MM.1S (cell line): ENCODE data around the gene PARD3.
"Not testable (repeated sequence)": the region's sequence is repeated elsewhere in the genome, so short reads cannot be mapped to it uniquely, and the experiment has no call there.

Experiments
- DNase-seq: peaks from one replicate; pipeline ENCODE4 v3.0.0-alpha.2; 2015
- H2AFZ ChIP-seq: fragments of 300-600 bp; sonication (generic); 2 replicates; pipeline ENCODE4 v1.6.0; 2016; ENCODE audit warnings: antibody characterized with exemption, low read length
- H3F3A ChIP-seq: fragments of 300-600 bp; sonication (generic); 2 replicates; pipeline ENCODE4 v1.6.1; 2016; ENCODE audit warnings: mild to moderate bottlenecking, antibody characterized with exemption, low read length, moderate library complexity, mixed read lengths; ENCODE audit not compliant: insufficient read depth
- H3K27ac ChIP-seq: fragments of 300-600 bp; sonication (generic); 2 replicates; pipeline ENCODE4 v1.5.1; 2016; ENCODE audit warnings: mild to moderate bottlenecking, low read length
- H3K27me3 ChIP-seq: fragments of 300-600 bp; sonication (generic); replicated peaks from 2 replicates; pipeline ENCODE4 v1.6.0; 2016; ENCODE audit warnings: low read length; ENCODE audit not compliant: insufficient read depth
- H3K36me3 ChIP-seq: fragments of 300-600 bp; sonication (generic); replicated peaks from 2 replicates; pipeline ENCODE4 v1.6.1; 2016; ENCODE audit warnings: mild to moderate bottlenecking, low read length, mixed read lengths; ENCODE audit not compliant: insufficient read depth
- H3K4me1 ChIP-seq: fragments of 300-600 bp; sonication (generic); 2 replicates; pipeline ENCODE4 v1.6.1; 2016; ENCODE audit warnings: low read length, mixed read lengths
- H3K4me2 ChIP-seq: fragments of 300-600 bp; sonication (generic); 2 replicates; pipeline ENCODE4 v1.6.0; 2016; ENCODE audit warnings: low read depth, low read length
- H3K4me3 ChIP-seq: fragments of 300-600 bp; sonication (generic); 2 replicates; pipeline ENCODE4 v1.5.1; 2016; ENCODE audit warnings: low read length, mixed read lengths
- H3K79me2 ChIP-seq: fragments of 300-600 bp; sonication (generic); 2 replicates; pipeline ENCODE4 v1.6.1; 2016; ENCODE audit warnings: mixed run types, low read length, mixed read lengths
- H3K9ac ChIP-seq: fragments of 300-600 bp; sonication (generic); 2 replicates; pipeline ENCODE4 v1.6.1; 2016; ENCODE audit warnings: low read length, mixed read lengths
- H3K9me2 ChIP-seq: fragments of 300-600 bp; sonication (generic); replicated peaks from 2 replicates; pipeline ENCODE4 v1.6.1; 2016; ENCODE audit warnings: mild to moderate bottlenecking, low read length, mixed read lengths; ENCODE audit not compliant: insufficient read depth
- H3K9me3 ChIP-seq: fragments of 300-600 bp; sonication (generic); replicated peaks from 2 replicates; pipeline ENCODE4 v1.6.1; 2016; ENCODE audit warnings: mild to moderate bottlenecking, low read length, mixed read lengths; ENCODE audit not compliant: insufficient read depth
- H4K20me1 ChIP-seq: fragments of 300-600 bp; sonication (generic); 2 replicates; pipeline ENCODE4 v1.6.1; 2016; ENCODE audit warnings: mild to moderate bottlenecking, low read length, moderate library complexity, mixed read lengths; ENCODE audit not compliant: insufficient read depth
- CTCF ChIP-seq: fragments of 300-600 bp; sonication (generic); IDR thresholded peaks from 2 replicates; pipeline ENCODE4 v1.5.1; 2016; ENCODE audit warnings: antibody characterized with exemption, low read length, mixed read lengths
- EZH2 ChIP-seq: fragments of 300-600 bp; sonication (generic); optimal IDR thresholded peaks from 2 replicates; pipeline ENCODE3; 2017; ENCODE audit warnings: low read depth, mild to moderate bottlenecking, antibody characterized with exemption, low read length, mixed read lengths
- EZH2phosphoT487 ChIP-seq: fragments of 300-600 bp; sonication (generic); IDR thresholded peaks from 2 replicates; pipeline ENCODE4 v1.6.1; 2018; ENCODE audit warnings: antibody characterized with exemption, low read length

The PARD3 gene

GRCh38 chr10:34646331-34646730, 168.8 kb downstream of the PARD3 start:
- no peaks in the 10 kb centered on the region for H3F3A ChIP-seq
- H3K9ac ChIP-seq, result no peak overlapping the region
- H3K27ac ChIP-seq, result no peak overlapping the region
- H3K36me3 ChIP-seq, result no peaks in the 10 kb centered on the region
- H3K79me2 ChIP-seq, result peaks cover 86% of the 10 kb centered on the region
- H3K4me3 ChIP-seq, result no peak overlapping the region
- no peak overlapping the region for H3K4me2 ChIP-seq
- no peaks in the 10 kb centered on the region for H3K27me3 ChIP-seq
- no peaks in the 10 kb centered on the region for H3K4me1 ChIP-seq
- no peak for DNase-seq
- no peaks in the 10 kb centered on the region; the same call in none of the 2 replicates for H4K20me1 ChIP-seq
- TF ChIP-seq EZH2 (no peak), CTCF (no peak), EZH2phosphoT487 (no peak)
- H3K9me3 ChIP-seq, result no peaks in the 10 kb centered on the region
- no peak overlapping the region for H2AFZ ChIP-seq
- H3K9me2 ChIP-seq, result no peaks in the 10 kb centered on the region

GRCh38 chr10:34644815-34645214, 170.3 kb downstream of the PARD3 start:
- H3K4me1 ChIP-seq, H3K9me2 ChIP-seq, H3K36me3 ChIP-seq, DNase-seq, H4K20me1 ChIP-seq, H3F3A ChIP-seq, H3K27ac ChIP-seq, H3K9ac ChIP-seq, H3K9me3 ChIP-seq, H3K4me2 ChIP-seq, H3K4me3 ChIP-seq, H3K27me3 ChIP-seq, H2AFZ ChIP-seq: not testable (repeated sequence)
- H3K79me2 ChIP-seq, result peaks cover 77% of the 10 kb centered on the region

GRCh38 chr10:34644224-34644623, 170.9 kb downstream of the PARD3 start:
- Histone ChIP-seq H3K27ac (no peak overlapping the region), H3K79me2 (peaks cover 73% of the 10 kb centered on the region), H3K4me1 (no peaks in the 10 kb centered on the region), H4K20me1 (no peaks in the 10 kb centered on the region; the same call in none of the 2 replicates), H3F3A (no peaks in the 10 kb centered on the region), H3K36me3 (no peaks in the 10 kb centered on the region), H3K27me3 (no peaks in the 10 kb centered on the region), H3K9me2 (no peaks in the 10 kb centered on the region), H3K9ac (no peak overlapping the region), H3K4me3 (no peak overlapping the region), H2AFZ (no peak overlapping the region), H3K9me3 (no peaks in the 10 kb centered on the region), H3K4me2 (no peak overlapping the region)
- DNase-seq, result no peak
- no peak for TF ChIP-seq CTCF
- no peak for TF ChIP-seq EZH2
- no peak for TF ChIP-seq EZH2phosphoT487

- Histone ChIP-seq H3K27ac (no peak overlapping the region), H4K20me1 (peaks cover 4% of the 10 kb centered on the region)
- DNase-seq, result no peak
Measured at GRCh38 chr10:34643620-34644019, 171.5 kb downstream of the PARD3 start.

More at GRCh38 chr10:34643620-34644019, 171.5 kb downstream of the PARD3 start:
- H3K79me2 ChIP-seq, result peaks cover 70% of the 10 kb centered on the region
- TF ChIP-seq EZH2phosphoT487, result no peak
- TF ChIP-seq CTCF, result no peak
- no peak for TF ChIP-seq EZH2
- H3K9ac ChIP-seq, result no peak overlapping the region
- no peaks in the 10 kb centered on the region for H3F3A ChIP-seq
- H3K9me3 ChIP-seq, result no peaks in the 10 kb centered on the region
- H2AFZ ChIP-seq, result no peak overlapping the region
- H3K4me1 ChIP-seq, result no peaks in the 10 kb centered on the region
- no peaks in the 10 kb centered on the region for H3K9me2 ChIP-seq
- no peaks in the 10 kb centered on the region for H3K36me3 ChIP-seq
- no peaks in the 10 kb centered on the region for H3K27me3 ChIP-seq
- no peak overlapping the region for H3K4me2 ChIP-seq
- H3K4me3 ChIP-seq, result no peak overlapping the region
